ENCODE data around the gene IPPK. TPM values are rescaled to one million over a fixed set of nuclear protein-coding genes. Genes with fewer than 3 reads are reported as not detected.

The IPPK gene
- total RNA-seq, 1 donor from 2014 or later = 10.1 TPM

DNA sequence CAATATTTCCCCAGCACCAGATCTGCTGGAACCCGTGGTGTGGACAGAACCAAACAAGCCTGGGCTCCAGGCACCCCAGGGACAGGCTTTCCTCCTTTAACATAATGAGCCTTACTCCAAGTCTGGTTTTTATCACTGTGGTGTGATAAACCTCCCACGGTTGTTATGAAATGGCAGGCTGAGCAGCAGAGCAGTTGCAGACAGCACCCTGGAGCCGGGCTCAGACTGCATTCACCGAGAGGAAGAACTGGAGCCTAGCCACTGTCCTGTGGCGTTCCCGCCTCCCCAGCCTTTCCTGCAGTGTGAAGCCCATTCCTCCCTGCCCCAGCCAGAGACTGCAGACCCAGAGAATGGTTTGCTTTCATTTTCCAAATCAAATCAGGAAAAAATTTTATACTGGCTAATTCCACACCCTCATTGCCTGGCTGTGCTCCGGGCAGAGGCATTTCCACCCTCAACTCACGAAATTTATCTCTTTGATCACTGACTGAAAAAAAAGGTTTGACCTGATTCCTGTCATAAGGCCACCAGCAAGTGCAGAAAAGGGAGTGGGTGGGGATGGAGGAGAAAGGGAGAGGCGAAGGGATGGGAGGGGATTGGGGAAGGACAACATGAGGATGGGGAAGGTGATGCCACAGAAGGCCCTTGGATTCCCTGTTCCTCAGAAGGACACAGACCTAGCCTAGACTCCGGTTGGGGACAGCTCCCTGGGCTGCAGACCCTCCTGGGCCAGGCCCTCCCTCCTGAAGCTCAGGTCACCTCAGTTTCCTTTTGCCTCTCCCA is 18.9 kb downstream of the IPPK start:
- no peak overlapping the region for H3K4me3 Mint-ChIP-seq (ENCODE audit: unreplicated experiment)
- peaks cover 39% of the 10 kb centered on the region for H3K36me3 Mint-ChIP-seq (ENCODE audit: low read depth, unreplicated experiment)
- peaks cover 2% of the 10 kb centered on the region for H3K27me3 Mint-ChIP-seq (ENCODE audit: unreplicated experiment)
- H3K4me1 Mint-ChIP-seq (ENCODE audit: unreplicated experiment) = no peaks in the 10 kb centered on the region
- DNase-seq (ENCODE audit: low spot score) = no peak
- H3K9me3 Mint-ChIP-seq (ENCODE audit: unreplicated experiment) = no peaks in the 10 kb centered on the region
- H3K27ac Mint-ChIP-seq (ENCODE audit: unreplicated experiment) = no peak overlapping the region
- TF ChIP-seq CTCF (IDR thresholded peaks at IDR 0.05; ENCODE audit: unreplicated experiment) = no peak

DNA sequence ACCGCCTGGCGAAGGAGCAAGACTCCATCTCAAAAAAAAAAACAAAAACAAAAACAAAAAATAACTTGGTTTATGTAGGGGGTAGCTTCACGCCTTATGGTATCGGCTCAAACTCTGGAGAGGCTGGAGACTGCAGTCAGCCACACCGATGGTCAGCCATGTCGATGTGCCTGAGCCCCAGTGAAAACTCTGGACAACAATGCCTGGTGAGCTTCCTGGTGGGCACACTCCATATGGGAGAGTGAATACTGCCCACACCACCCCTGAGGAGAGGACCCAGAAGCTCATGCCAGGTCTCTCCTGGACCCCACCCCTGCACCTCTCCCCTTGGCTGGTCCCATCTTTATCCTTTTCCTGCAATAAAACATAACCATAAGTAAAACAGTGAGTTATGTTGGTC is 19.6 kb downstream of the IPPK start:
- no peak for DNase-seq (ENCODE audit: low spot score)
- no peak overlapping the region for H3K27ac Mint-ChIP-seq (ENCODE audit: unreplicated experiment)
- no peaks in the 10 kb centered on the region for H3K9me3 Mint-ChIP-seq (ENCODE audit: unreplicated experiment)
- peaks cover 2% of the 10 kb centered on the region for H3K27me3 Mint-ChIP-seq (ENCODE audit: unreplicated experiment)
- no peaks in the 10 kb centered on the region for H3K4me1 Mint-ChIP-seq (ENCODE audit: unreplicated experiment)
- H3K36me3 Mint-ChIP-seq (ENCODE audit: low read depth, unreplicated experiment) = peaks cover 41% of the 10 kb centered on the region
- no peak for TF ChIP-seq CTCF (IDR thresholded peaks at IDR 0.05; ENCODE audit: unreplicated experiment)
- no peak overlapping the region for H3K4me3 Mint-ChIP-seq (ENCODE audit: unreplicated experiment)

GRCh38 chr9:92649007-92649406 is 20.9 kb downstream of the IPPK start:
- H3K36me3 Mint-ChIP-seq (ENCODE audit: low read depth, unreplicated experiment) = peaks cover 49% of the 10 kb centered on the region
- H3K27ac Mint-ChIP-seq (ENCODE audit: unreplicated experiment) = no peak overlapping the region

GRCh38 chr9:92648474-92648971 is 21.4 kb downstream of the IPPK start:
- H3K9me3 Mint-ChIP-seq (ENCODE audit: unreplicated experiment) = no peaks in the 10 kb centered on the region
- TF ChIP-seq CTCF (IDR thresholded peaks at IDR 0.05; ENCODE audit: unreplicated experiment) = no peak
- no peak overlapping the region for H3K4me3 Mint-ChIP-seq (ENCODE audit: unreplicated experiment)
- no peak for DNase-seq (ENCODE audit: low spot score)
- H3K27ac Mint-ChIP-seq (ENCODE audit: unreplicated experiment) = no peak overlapping the region
- no peaks in the 10 kb centered on the region for H3K27me3 Mint-ChIP-seq (ENCODE audit: unreplicated experiment)
- no peaks in the 10 kb centered on the region for H3K4me1 Mint-ChIP-seq (ENCODE audit: unreplicated experiment)
- peaks cover 51% of the 10 kb centered on the region for H3K36me3 Mint-ChIP-seq (ENCODE audit: low read depth, unreplicated experiment)

More at GRCh38 chr9:92649007-92649406, 20.9 kb downstream of the IPPK start:
- no peaks in the 10 kb centered on the region for H3K27me3 Mint-ChIP-seq (ENCODE audit: unreplicated experiment)
- DNase-seq (ENCODE audit: low spot score) = no peak
- TF ChIP-seq CTCF (IDR thresholded peaks at IDR 0.05; ENCODE audit: unreplicated experiment) = no peak
- no peak overlapping the region for H3K4me3 Mint-ChIP-seq (ENCODE audit: unreplicated experiment)
- H3K9me3 Mint-ChIP-seq (ENCODE audit: unreplicated experiment) = no peaks in the 10 kb centered on the region
- H3K4me1 Mint-ChIP-seq (ENCODE audit: unreplicated experiment) = no peaks in the 10 kb centered on the region

Measured in endothelial cell (in vitro differentiated cells).